NCI-H187 (cell line): ENCODE measurements around the gene PRKN.

ENCODE experiments used
- DNase-seq, 2 experiments: peaks; one replicate each; lab custom pipeline; 2025; lab: John Stamatoyannopoulos, UW

The PRKN gene

GRCh38 chr6:161798844-161799394 lies 928.6 kb downstream of the PRKN start:
- DNase-seq = no peak

DNA sequence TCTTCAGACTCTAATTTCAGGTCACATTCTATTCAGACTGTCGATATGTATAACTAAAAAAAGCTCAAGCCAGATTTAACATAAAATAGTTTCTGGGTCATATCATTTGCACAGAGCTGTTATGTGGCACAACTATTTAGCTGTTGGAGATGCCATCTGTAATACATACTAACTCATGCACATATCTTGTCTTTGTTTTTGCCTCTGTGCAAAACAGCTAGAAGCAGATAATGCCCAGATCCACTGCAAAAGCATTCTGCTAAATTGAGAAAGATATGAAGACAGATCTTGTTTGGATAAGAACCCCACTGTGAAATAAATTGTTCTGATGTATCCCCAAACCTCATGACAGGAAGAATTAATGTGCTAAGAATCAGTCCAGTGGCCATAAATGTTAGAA lies 930.9 kb downstream of the PRKN start:
- no peak for DNase-seq

DNA sequence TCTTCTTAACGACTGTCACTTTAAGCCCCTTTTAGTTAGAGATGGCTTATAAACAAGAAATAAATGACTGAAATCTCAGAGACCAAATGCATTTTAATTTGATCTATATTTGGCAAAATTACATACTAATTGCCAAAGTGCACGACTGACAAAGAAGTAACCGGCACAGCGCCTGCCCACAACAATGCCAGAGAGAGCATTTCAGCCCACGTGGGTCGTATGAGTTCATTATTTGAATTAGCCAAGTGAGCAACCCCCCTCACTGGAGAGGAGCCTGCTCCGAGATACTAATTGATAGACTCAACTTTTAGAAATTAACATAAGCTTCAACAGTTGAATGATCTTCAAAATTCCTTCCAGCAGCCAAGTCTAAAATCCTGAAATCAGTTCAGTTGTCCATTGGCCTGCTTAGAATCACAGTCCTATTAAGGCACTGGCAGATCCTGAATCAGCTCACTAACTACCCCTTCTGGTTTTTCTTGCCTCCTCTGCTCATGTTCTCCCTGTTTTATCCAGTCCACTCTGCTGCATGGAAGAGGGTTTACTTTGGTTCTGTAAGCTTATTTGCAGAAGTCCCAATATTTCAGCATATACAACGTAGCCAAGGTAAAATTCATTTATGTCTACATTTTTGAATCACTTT lies 934.6 kb downstream of the PRKN start:
- no peak for DNase-seq

GRCh38 chr6:161788531-161788930 lies 939.0 kb downstream of the PRKN start:
- no peak for DNase-seq

DNA sequence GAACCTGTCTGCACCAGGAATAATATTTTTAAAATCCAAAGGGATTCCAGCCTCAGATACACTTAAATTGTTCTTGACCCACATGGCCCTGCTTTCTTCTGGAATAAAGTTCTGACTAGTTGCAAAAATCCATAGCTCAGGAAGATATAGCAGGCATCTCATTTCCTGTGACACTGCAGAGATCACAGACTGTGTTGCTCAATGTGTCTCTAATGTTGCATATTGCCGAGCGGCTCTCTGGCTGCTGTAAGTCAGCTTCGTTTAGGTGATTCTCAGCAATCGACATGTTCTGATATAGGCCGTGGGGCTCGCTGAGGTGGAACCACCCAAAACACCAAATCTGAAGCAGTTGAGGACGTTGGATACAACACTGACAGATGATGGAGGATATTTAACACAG lies 955.4 kb downstream of the PRKN start:
- no peak for DNase-seq

DNA sequence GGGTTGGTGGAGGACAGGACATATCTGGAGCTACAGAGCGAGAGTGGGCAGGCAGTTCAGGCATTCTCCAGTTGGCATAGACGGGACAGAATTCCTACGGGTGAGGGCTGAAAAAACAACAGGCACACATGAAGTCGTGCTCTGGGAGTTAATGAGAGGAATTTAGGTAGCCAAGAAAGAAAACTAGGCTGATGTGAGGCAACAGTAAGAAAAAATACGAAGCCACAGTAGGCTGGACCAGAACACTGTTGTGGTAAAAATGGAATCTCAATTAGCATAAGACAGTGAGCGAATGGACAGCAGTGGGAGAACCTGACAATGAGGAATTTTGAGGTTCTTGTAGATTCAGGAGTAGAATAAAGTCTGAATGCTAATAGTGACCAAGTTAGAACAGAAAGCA lies 965.6 kb downstream of the PRKN start:
- DNase-seq = no peak

DNA sequence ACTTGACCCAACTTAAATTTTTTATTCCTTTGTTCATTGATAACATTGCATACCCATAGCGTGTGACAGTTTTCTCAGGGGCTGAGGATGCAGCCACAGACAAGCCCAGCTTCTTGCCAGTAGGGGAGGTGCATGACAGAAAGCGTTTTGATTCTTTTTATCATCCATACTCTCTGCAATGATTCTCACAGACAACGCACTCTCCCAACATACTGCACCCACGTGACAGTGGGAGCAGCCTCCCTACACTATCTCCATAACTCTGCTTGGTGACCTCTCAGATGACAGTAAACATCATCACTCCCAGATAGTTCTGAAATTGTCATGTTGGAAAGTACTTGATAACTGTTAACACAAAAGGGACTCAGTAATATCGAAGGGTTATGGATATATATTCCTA lies 972.5 kb downstream of the PRKN start:
- no peak for DNase-seq

GRCh38 chr6:161750686-161751085 lies 976.9 kb downstream of the PRKN start:
- DNase-seq = no peak

DNA sequence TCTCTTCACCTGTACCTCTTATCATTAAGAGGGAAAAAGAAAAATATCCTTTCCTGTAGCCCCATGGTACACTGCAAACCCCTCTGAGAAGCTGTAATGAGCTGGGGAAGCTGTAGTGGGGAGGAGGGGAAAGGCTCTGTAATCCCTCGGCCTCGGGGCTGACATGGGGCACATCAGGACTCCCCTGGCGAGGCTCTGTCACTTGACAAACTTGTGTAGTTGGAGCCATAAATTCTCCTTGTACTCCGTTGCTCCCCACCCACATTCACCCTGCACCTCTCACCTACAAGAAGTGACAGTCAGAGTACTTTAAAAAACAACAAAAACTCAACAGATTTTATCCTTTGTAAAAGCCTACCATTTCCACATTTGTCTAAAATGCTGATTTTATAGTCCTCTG lies 978.0 kb downstream of the PRKN start:
- no peak for DNase-seq

DNA sequence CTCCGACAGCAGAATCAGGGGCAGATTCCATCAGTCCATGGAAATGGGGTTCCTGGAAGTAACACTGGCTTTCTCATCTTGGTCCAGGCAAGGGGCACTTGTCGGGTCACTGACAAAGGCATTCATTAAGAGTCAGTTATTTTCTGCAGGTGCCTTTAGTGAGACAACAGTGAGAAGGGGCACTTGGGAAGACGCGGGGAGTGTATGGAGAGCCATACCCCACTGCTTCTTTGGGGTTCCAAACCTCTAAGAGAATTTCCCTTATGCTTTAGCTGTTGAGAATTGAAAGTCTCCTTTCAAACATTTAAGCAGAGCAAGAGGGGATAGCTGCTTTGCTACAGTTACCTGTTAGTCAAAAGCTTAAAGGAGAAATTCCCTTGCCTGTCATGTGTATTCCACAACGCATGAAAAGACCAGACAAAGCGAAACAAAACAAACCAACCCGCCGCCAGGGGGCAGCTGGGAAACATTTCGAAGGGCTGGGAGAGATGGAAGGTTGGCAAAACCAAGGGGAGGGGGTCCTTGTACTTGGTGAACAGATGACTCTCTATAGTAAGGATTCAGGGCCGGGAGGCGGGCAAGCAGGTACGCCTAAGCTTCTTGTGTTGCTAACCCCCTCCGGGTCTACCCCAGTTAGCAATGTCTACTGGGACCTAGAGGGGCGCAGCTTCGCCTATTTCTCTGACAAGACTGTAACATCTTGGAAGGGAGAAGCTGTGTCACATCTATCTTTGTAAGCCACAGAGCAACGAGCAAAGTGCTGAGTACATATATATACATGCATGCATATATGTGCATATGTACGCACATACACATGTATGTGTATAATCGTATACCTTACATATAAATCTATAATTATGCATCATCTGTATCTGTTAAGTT lies 978.8 kb downstream of the PRKN start:
- no peak for DNase-seq

DNA sequence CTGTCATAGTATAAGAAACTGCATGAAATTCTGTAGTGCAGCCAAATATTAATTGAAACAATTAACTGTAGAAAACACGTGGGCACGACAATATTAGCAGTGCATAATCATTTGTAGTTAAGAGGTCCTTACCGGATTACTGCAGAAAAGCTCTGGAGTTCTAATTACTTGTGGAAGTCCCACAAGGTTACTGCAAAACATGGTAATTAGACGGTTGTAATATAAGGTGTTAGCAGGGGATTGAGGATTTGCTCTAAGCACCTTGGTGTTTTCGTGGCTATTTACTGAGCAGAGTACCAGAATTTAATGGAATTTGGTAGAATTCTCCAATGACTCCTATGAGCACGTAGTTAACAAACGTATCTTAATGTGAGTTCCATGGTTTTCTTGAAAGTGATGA lies 980.1 kb downstream of the PRKN start:
- no peak for DNase-seq

GRCh38 chr6:161745594-161746141 lies 981.9 kb downstream of the PRKN start:
- DNase-seq = no peak

GRCh38 chr6:161745128-161745527 lies 982.4 kb downstream of the PRKN start:
- no peak for DNase-seq

DNA sequence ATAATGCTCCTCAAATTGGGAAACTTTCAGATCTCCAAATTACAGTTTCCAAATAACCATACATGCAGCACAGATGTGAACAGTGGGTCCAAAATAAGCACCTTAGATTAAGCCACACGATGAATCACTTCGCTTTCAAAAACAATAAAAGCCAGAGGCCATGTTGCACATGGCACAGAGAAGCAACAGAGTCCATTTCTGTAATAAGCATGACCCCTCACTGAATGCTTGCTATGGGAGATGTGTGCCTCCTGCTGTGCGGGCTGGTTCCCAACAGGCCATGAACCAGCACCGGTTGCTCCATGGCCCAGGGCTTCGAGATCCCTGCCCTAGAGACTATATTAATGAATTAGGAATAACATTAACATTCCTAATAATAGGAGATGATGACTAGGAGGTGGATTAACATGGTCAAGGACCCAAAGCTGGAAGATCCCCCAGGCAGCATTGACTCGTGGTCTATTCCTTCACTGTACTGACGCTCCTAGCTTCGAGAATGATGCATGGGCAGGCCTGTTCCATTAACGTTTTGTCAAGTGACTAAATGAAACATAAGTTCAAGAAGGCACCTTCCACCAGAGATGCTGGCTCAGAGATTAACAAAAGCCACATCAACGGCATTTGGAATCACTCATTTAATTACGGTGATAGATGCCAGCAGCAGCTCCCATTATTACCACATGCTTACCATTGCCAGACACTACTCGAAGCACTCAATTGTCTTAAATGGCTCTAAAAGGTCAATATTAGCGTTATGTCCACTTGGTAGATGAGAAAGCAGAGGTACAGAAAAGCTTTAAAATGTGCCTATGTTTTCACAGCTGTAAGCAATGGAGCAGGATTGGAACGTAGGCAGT lies 983.1 kb downstream of the PRKN start:
- no peak for DNase-seq

GRCh38 chr6:161743509-161744178 lies 983.9 kb downstream of the PRKN start:
- DNase-seq = no peak

- DNase-seq = no peak
Measured at GRCh38 chr6:161740486-161740885, 987.1 kb downstream of the PRKN start.

GRCh38 chr6:161736781-161737292 lies 990.7 kb downstream of the PRKN start:
- no peak for DNase-seq

- no peak for DNase-seq
Measured at GRCh38 chr6:161736326-161736725, 991.2 kb downstream of the PRKN start.

DNA sequence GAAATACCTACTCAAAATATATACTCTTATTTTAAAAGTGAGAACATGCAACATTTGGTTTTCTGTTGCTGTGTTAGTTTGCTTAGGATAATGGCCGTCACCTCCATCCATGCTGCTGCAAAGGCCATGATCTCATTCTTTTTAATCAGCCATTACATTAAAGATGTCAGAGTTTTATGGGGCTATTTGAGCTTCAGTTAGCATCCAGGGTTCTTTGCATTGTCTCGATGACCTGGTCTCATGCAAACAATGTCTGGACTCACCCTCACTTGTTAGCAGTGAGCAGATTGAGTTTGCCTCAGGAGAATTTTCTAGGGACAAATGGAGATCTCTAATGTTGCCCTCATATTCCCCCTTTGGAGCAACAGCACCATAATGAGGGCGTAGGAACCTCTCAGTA lies 995.0 kb downstream of the PRKN start:
- DNase-seq = no peak

DNA sequence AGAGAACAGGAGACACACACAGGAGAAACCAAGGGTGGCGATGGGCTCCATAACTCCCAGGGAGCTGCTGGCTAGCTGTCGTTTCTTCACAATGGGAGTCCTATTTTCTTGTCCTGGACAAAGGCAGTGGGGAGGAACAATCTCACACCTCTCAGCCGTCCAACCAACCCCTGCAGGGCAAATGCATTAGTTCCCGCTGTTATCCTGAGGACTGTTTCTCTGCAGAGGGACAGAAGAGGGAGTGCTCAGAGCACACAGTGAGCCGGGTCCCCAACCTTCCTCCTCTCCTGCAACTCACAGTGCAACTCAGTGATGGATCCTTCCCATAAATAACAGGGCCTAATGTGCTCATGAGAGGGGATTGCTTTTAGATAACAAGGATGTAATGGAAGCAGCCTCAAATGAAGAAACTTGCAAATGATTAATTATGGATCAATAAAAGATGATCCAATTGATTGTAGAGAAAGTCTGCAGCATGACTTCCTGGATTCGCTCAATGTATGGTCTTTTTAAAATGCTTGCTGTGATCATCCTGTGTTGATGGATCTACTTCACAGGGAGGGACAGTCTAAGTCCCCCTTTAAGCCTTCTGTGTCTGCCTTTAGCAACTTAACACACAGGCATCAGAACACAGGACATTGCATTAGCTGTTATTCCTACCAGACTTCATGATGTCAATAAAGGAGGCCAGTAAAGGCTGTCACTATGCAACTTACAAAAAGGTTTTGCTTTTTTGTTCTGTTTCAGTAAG lies 1000.3 kb downstream of the PRKN start:
- no peak for DNase-seq

GRCh38 chr6:161722394-161722793 lies 1005.2 kb downstream of the PRKN start:
- no peak for DNase-seq
